Islet of Langerhans (tissue), 1 donor: ENCODE measurements around the gene GADD45G.

ENCODE experiments used
- FAIRE-seq: peaks from one replicate; lab custom pipeline; 2011; peaks lifted over from hg19 to GRCh38; lab: Jason Lieb, UNC

GADD45G gene

DNA sequence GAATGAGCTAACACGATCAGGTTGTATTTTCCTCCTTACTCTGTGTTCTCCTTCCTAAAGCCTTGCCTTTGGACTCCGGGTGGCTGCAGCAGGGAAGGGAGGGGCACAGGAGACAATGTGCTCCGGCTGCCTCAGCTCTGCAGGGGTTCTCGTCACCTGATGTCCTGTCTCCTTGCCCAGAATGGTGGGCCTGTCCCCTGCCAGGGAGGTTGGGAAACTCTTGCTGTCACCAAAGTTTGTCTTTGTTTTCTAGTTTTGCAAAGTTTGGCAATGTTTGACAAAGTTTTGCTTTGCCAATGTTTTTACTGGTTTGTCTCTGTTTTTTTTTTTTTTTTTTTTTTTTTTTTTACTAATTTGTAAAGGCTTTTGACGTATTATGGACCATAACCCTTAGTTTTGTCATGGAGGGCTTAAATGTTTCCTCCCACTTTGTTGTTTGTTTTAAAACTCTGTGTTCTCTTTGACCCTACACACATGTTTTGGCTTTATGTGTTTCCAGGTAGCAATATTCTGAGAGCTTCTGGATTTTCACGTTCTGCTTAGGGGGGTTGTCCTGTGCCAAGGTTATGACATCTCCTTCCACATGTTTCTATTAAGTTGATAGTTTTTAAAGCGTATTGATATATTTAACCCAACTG is 49.3 kb downstream of the GADD45G start:
- no peak for FAIRE-seq

DNA sequence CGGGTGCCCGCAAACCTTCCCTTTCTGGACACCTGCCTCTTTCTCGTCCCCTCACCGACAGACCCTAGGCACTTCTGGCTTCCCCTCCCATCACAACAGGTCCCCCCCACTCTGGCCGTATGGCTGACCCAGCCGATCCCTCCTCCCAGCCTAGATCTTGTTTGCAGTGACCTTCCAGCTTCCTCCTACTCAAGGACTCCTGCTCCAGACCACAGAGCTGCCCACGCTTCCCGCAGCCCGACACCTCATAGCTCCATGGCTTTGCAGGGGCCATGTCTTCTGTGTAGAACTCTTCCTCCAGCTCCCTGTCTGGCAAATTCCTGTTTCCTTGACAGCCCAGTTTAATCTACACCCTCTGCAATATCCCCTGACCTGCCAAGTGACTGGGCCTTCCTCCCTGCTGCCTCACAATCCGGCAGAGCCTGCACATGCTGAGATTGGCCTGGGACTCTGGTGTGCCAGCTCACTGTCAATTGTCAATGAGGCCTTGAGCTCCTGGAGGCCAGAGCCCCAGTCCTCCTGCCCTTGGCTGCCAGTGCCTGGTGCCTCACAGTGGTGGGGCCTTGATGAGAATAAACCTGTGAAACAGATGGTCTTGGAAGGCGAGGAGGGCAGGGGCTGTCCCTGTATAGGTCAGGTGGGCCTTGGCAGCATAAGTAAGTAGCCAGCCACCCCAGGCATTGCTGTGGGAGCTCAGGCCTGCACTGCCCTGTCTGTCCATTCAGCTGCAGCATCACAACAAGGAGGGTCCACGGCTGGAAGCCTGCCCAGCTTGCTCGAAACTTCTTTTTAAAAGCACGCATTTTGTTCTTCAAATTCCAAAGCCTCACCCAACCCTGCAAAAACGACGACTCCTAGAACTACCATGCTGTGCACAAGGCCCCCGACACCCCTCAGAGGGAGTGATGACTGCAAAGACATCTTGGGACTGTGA is 50.5 kb downstream of the GADD45G start:
- no peak for FAIRE-seq
